ENCODE measurements around the gene TRERF1.

The TRERF1 gene

GRCh38 chr6:42249279-42249678 lies 202.4 kb downstream of the TRERF1 start:
- DNase-seq (ENCODE audit: low read depth), result no peak

- DNase-seq (ENCODE audit: low read depth), result no peak
Observed at GRCh38 chr6:42243046-42243445, 208.7 kb downstream of the TRERF1 start.

GRCh38 chr6:42241915-42242314 lies 209.8 kb downstream of the TRERF1 start:
- DNase-seq (ENCODE audit: low read depth), result no peak

DNA sequence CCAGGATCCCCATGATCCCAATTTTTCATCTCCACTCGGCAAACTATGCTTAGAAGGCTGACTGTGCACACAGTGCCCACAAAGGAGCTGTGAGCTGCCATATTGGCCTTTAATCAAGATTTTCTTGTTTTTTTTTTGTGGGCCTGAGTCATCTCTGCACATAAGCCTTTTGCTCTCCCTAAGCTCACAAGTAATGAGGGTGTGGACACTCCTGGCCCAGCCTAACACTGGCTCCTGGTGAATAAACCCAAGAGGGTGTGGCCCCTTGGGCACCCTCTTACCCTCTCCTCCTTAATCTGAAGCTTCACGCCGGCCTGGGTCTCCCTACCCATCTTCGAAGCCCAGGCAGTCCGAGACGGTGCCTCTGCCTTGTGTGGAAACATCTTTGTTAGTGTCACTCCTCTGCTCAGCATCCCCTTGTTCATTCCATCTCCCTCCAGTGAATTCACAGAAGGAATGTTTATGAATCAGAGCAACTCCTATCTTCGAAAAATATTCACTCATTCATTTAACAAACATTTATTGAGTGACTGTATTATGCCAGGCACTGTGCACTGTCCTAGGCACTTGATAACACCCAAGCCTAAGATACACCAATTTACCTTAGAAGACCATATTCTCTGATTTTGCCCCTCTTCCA lies 211.9 kb downstream of the TRERF1 start:
- DNase-seq (ENCODE audit: low read depth), result no peak

- no peak for DNase-seq (ENCODE audit: low read depth)
Observed at GRCh38 chr6:42239333-42239732, 212.4 kb downstream of the TRERF1 start.

DNA sequence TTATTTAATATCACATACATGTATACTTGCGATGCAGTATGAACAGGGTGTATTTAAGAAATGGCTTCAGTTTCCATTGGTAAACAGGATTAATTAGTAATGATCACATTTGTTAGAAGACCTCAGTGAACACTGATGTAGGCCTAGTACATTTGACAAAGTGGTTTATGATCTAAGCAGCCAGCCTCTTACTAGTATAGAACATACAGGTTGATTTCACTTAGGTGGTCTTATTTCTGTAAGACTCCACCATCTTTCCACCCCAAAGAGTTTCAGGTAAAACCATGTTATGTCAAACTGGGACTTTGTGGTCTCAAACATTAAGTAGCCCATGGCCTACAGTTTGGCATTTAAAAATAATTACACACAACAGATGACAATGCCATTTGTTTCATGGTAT lies 213.9 kb downstream of the TRERF1 start:
- DNase-seq (ENCODE audit: low read depth), result no peak

GRCh38 chr6:42236682-42237473 lies 214.8 kb downstream of the TRERF1 start:
- no peak for DNase-seq (ENCODE audit: low read depth)

- no peak for DNase-seq (ENCODE audit: low read depth)
Observed at GRCh38 chr6:42236030-42236429, 215.7 kb downstream of the TRERF1 start.

GRCh38 chr6:42232035-42232434 lies 219.7 kb downstream of the TRERF1 start:
- DNase-seq (ENCODE audit: low read depth), result no peak

DNA sequence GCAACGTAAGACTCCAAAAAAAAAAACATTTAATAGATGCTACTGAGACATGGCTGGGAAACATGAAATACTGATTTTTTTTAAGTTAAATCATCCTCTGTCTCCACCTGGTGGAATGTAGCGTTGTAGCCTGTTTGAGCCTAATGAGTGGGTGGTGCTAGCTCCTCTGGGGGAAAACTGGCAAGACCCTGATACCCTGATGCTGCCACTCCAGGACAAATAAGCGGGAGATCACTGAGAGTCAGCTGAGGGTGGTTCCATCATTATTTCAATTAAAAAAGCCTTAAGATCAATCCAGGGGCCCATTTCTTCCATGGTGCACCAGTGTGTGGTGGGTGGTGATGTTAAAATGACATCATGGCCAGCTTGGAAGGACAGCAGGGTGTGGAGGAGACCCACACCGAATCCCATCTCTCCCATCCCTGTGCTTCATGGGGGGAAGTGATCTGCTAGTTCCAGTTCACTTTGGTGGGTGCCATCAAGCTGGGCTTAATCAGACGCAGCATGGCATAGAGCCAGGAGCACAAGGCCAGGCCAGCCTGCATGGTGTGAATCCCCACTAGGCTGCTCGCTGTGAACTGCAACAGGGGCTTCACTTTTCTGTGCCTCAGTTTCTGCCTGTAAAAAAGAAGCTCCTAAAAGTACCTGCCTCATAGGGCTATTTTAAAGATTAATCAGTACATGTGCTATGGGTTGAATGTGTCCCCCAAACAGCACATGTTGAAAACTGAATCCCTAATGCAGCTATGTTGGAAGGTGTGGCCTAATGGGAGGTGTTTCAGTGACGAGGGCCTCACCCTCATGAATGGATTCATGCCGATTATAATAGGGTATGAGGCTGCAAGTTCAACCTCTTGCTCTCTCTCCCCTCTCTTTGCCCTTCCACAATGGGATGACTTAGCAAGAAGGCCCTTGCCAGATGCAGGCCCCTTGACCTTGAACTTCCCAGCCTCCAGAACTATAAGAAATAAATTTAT lies 221.1 kb downstream of the TRERF1 start:
- no peak for DNase-seq (ENCODE audit: low read depth)

- DNase-seq (ENCODE audit: low read depth), result no peak
Observed at GRCh38 chr6:42229506-42230119, 222.1 kb downstream of the TRERF1 start.

- no peak for DNase-seq (ENCODE audit: low read depth)
Observed at GRCh38 chr6:42228305-42228704, 223.4 kb downstream of the TRERF1 start.

DNA sequence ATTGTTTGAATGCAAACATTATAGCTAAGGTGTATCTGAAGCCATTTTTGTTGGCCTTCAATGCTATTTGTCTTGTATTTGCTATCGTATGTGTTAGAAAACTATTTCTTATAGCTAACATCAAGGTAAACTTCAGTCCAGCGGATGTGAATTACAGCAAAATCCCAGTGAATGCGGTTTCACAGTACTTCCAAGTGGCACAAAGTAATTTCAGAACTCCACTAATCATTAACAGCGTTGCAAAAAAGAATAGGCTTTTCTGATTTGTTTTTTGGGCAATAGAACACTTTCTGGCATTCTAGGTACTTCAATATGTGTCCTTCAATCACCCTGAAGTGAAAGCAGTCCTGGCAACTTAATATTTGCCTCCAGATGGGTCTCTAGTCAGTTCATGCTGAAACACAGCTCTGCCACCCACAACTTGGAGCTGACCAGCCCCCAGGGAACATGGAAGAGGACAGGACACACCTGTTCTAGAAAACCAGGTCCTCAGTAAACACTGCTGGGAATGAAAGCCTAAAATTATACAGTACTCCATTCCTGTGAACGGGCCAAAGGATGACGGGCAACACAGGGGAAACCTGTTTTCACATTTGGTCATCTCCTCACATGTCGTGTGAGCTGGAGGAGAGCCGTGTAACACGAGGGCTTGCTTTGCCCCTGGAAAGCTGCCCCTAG lies 224.4 kb downstream of the TRERF1 start:
- no peak for DNase-seq (ENCODE audit: low read depth)

DNA sequence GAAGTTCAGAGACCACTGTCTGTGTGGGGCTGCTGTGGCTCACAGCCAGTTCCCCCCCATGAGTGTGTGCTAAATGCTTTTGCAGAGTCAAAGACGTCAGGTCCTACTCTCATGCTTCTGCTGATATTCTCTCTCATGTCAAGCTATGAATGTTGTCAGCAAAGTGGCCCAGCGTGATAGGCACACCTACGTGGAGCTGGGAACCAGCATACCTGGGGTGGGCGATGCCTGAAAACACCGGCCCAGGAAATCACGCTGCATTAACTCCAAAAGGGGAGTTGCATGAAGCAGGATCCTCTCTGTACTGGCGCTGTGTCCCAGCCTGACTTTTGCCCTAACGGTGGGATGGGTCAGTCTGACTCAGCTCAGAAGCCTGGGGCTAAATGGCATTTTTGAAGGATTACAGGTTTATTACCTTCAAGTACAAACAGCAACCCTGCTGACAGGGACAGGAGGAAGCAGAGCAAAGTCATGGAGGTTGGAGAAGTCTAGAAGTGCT lies 225.0 kb downstream of the TRERF1 start:
- no peak for DNase-seq (ENCODE audit: low read depth)

DNA sequence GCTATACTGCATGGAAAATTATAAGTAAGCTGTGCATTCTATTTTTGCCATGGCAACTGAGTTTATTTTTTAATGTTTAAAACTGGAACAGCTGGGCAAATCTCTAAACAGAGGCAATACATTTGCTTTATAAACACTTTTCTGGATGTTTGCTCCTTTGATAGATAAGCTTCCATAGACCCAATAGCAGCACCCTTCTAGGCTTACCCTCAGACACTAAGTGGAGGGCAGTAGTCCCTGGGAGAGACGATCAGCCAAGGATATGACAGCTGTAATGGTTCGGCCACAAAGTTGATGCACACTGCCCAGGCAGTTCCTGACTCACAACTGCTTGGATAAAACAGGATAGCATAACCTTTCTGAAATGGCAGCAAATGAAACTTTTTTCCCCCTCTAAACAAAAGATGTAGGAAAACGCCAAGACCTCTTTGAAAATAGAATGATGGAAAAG lies 225.5 kb downstream of the TRERF1 start:
- no peak for DNase-seq (ENCODE audit: low read depth)

DNA sequence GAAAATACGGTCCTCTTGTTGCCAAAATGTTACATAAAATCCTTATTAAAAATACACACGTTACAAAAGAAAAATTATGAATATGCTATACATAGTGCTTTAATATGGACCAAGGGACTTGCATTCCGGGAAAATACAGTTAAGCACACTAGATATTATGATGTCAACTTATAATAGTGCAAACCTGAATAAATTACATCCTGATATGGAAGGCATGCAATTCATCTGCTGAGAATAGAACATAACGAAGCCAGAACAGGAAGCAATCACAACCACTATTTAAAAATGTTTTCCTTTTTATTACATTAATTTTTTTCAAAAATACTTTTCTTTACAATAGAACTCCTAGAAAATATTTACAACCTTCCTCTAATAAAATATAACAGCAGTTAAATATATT lies 226.3 kb downstream of the TRERF1 start:
- DNase-seq (ENCODE audit: low read depth), result no peak

GRCh38 chr6:42225029-42225339 lies 226.7 kb downstream of the TRERF1 start:
- no peak for DNase-seq (ENCODE audit: low read depth)

DNA sequence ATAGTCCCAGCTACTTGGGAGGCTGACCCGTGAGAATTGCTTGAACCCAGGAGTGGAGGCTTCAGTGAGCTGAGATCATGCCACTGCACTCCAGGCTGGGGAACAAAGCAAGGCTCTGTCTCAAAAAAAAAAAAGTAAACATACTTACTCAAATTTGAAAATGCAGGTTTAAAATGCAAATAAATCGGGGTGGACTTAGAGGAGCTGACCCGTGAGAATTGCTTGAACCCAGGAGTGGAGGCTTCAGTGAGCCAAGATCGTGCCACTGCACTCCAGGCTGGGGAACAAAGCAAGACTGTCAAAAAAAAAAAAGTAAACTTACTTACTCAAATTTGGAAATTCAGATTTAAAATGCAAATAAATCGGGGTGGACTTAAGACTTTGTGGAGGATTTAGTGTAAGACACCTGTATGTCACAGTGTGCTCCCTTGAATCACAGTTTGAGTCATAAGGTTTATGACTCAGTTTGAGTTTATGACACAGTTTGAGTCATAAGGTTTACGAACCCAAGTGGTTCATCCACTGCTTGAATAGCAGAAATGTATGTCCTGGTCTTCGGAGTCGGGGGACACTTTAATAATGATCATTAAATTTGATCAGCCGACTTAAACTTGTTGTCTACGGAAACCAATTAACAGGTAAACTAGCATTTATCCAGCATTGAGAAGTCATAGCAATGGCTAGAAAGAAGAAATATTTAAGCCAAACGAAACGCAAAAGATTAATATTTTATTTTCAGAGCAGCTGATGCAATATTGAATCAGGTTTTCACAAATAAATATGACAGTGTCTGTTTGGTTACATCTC lies 227.3 kb downstream of the TRERF1 start:
- DNase-seq (ENCODE audit: low read depth), result no peak

GRCh38 chr6:42222448-42222847 lies 229.3 kb downstream of the TRERF1 start:
- no peak for DNase-seq (ENCODE audit: low read depth)

- no peak for DNase-seq (ENCODE audit: low read depth)
Observed at GRCh38 chr6:42221546-42221945, 230.2 kb downstream of the TRERF1 start.

GRCh38 chr6:42220807-42221206 lies 230.9 kb downstream of the TRERF1 start:
- no peak for DNase-seq (ENCODE audit: low read depth)
